ENCODE data around the gene ARL16. TPM values are rescaled to one million over a fixed set of nuclear protein-coding genes. Genes with fewer than 3 reads are reported as not detected.

The ARL16 gene
- polyA plus RNA-seq (2012; ENCODE audit: insufficient read depth, insufficient read length, low read depth): 101 TPM

- no peaks in the 10 kb centered on the region for H3K4me1 ChIP-seq
- TF ChIP-seq CTCF (IDR thresholded peaks at IDR 0.05; ENCODE audit: low read depth, low read length): no peak
- peak; percentile 98 for DNase-seq
- H3K36me3 ChIP-seq: peaks cover 31% of the 10 kb centered on the region
- H3K4me3 ChIP-seq (ENCODE audit: low read depth, low read length): peak within 1 kb of the TSS; percentile 92
- H3K9me3 ChIP-seq: no peaks in the 10 kb centered on the region
- no peaks in the 10 kb centered on the region for H3K27me3 ChIP-seq
Measured at GRCh38 chr17:81683584-81684441, at the start of gene ARL16, which contains the start of gene HGS. ARL16 (minus strand) TSS chr17:81683797; CDS start chr17:81683753, 44 bp downstream. HGS (plus strand) TSS chr17:81684011; CDS start chr17:81684067, 56 bp downstream.

- Histone ChIP-seq H3K4me1 (no peaks in the 10 kb centered on the region), H3K9me3 (no peaks in the 10 kb centered on the region), H3K27me3 (no peaks in the 10 kb centered on the region; the same call in 1 of the 2 replicates), H3K36me3 (no peaks in the 10 kb centered on the region), H3K4me3 (ENCODE audit: low read depth, low read length) (no peak overlapping the region)
- no peak for TF ChIP-seq CTCF (IDR thresholded peaks at IDR 0.05; ENCODE audit: low read depth, low read length)
- DNase-seq: no peak
Measured at GRCh38 chr17:81727324-81728031, 43.9 kb upstream of the ARL16 start.

GRCh38 chr17:81726004-81726403 lies 42.4 kb upstream of the ARL16 start:
- H3K4me1 ChIP-seq: no peaks in the 10 kb centered on the region; the same call in none of the 2 replicates
- TF ChIP-seq CTCF (IDR thresholded peaks at IDR 0.05; ENCODE audit: low read depth, low read length): no peak
- H3K9me3 ChIP-seq: no peaks in the 10 kb centered on the region; the same call in 1 of the 2 replicates
- no peak for DNase-seq
- H3K4me3 ChIP-seq (ENCODE audit: low read depth, low read length): no peak overlapping the region
- no peaks in the 10 kb centered on the region for H3K36me3 ChIP-seq
- no peaks in the 10 kb centered on the region for H3K27me3 ChIP-seq

- no peak overlapping the region for H3K4me3 ChIP-seq (ENCODE audit: low read depth, low read length)
- no peaks in the 10 kb centered on the region for H3K36me3 ChIP-seq
- no peaks in the 10 kb centered on the region; the same call in 1 of the 2 replicates for H3K9me3 ChIP-seq
- no peaks in the 10 kb centered on the region for H3K27me3 ChIP-seq
- no peak for TF ChIP-seq CTCF (IDR thresholded peaks at IDR 0.05; ENCODE audit: low read depth, low read length)
- no peak for DNase-seq
- no peaks in the 10 kb centered on the region; the same call in none of the 2 replicates for H3K4me1 ChIP-seq
Measured at GRCh38 chr17:81725439-81725838, 41.8 kb upstream of the ARL16 start.

- Histone ChIP-seq H3K4me3 (ENCODE audit: low read depth, low read length) (no peak overlapping the region), H3K27me3 (no peaks in the 10 kb centered on the region), H3K9me3 (no peaks in the 10 kb centered on the region; the same call in 1 of the 2 replicates), H3K4me1 (no peaks in the 10 kb centered on the region; the same call in none of the 2 replicates), H3K36me3 (no peaks in the 10 kb centered on the region)
- no peak for DNase-seq
- no peak for TF ChIP-seq CTCF (IDR thresholded peaks at IDR 0.05; ENCODE audit: low read depth, low read length)
Measured at GRCh38 chr17:81723651-81724209, 40.1 kb upstream of the ARL16 start.
